Measurements from ENCODE around the gene ADCY1.

DNA sequence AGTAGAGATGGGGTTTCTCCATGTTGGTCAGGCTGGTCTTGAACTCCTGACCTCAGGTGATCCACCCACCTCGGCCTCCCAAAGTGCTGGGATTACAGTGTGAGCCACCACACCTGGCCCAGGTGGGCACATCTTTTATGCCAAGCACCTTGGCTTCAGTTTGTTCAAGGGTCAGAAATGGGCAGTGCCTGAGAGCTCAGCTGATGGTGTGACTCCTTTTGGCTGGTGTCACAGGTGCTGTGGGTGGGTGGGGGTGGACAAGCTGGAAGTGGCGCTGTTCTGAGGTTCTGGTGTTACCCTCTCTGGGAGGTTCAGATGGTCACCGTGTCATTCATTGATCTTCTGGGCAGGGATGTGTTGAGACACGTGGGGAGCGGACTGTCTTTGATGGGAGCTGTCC is 11.5 kb downstream of the ADCY1 start:
- TF ChIP-seq, protein P1, sequence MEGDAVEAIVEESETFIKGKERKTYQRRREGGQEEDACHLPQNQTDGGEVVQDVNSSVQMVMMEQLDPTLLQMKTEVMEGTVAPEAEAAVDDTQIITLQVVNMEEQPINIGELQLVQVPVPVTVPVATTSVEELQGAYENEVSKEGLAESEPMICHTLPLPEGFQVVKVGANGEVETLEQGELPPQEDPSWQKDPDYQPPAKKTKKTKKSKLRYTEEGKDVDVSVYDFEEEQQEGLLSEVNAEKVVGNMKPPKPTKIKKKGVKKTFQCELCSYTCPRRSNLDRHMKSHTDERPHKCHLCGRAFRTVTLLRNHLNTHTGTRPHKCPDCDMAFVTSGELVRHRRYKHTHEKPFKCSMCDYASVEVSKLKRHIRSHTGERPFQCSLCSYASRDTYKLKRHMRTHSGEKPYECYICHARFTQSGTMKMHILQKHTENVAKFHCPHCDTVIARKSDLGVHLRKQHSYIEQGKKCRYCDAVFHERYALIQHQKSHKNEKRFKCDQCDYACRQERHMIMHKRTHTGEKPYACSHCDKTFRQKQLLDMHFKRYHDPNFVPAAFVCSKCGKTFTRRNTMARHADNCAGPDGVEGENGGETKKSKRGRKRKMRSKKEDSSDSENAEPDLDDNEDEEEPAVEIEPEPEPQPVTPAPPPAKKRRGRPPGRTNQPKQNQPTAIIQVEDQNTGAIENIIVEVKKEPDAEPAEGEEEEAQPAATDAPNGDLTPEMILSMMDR (IDR thresholded peaks at IDR 0.05; ENCODE audit: low read depth, low read length) = no peak
- no peak for TF ChIP-seq EZH2phosphoT487 (IDR thresholded peaks at IDR 0.05; ENCODE audit: low read depth)

All from OCI-LY3 (cell line).